Uterus (tissue), 2 donors: ENCODE results near the gene RRP9.

Experiments
- POLR2A ChIP-seq, 2 donors: fragments of 450-650 bp; IDR thresholded peaks; one replicate each; pipeline ENCODE4 v1.6.1; 2016; ENCODE audit warnings: antibody characterized with exemption in 2 of 2, mild to moderate bottlenecking in 1 of 2, moderate library complexity in 1 of 2
- TF ChIP-seq, protein P1 (sequence below), 4 experiments: fragments of 200-600 bp in 2 of 4; fragments of 450-650 bp in 2 of 4; sonication (generic) in 2 of 4; IDR thresholded peaks; one replicate each; pipeline ENCODE4 v1.5.1; 2016 to 2019; ENCODE audit warnings: antibody characterized with exemption in 4 of 4, mild to moderate bottlenecking in 2 of 4, moderate library complexity in 1 of 4

DNA sequence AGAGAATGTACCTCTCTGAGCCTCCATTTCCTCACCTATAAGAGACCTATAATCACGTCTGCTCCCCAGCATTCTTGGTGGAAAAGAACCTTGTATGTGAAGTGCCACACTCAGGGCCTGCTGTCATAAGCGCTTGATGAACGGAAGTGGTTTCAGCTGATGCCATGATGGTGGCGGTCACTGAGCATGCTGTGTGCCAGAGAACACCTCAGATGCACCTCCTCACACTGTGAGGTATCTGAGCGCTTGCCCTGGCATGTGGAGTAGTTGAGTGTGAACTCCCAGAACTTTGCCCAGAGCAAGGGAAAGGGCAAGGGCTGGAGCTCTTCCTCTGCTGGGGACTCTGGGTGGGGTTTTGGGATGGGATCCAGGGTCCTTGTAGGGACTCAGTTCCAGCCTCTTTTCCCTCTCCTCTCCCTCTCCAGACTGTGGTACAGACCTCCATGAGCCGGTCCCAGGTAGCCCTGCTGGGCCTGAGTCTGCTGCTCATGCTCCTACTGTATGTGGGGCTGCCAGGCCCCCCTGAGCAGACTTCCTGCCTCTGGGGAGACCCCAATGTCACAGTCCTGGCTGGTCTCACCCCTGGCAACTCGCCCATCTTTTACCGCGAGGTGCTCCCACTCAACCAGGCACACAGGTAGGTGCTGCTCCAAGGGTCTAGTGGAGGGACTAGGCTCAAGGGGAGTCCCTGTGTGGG lies 35.9 kb upstream of the RRP9 start:
- TF ChIP-seq POLR2A (IDR thresholded peaks at IDR 0.05), result no peak
- TF ChIP-seq, protein P1, sequence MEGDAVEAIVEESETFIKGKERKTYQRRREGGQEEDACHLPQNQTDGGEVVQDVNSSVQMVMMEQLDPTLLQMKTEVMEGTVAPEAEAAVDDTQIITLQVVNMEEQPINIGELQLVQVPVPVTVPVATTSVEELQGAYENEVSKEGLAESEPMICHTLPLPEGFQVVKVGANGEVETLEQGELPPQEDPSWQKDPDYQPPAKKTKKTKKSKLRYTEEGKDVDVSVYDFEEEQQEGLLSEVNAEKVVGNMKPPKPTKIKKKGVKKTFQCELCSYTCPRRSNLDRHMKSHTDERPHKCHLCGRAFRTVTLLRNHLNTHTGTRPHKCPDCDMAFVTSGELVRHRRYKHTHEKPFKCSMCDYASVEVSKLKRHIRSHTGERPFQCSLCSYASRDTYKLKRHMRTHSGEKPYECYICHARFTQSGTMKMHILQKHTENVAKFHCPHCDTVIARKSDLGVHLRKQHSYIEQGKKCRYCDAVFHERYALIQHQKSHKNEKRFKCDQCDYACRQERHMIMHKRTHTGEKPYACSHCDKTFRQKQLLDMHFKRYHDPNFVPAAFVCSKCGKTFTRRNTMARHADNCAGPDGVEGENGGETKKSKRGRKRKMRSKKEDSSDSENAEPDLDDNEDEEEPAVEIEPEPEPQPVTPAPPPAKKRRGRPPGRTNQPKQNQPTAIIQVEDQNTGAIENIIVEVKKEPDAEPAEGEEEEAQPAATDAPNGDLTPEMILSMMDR (IDR thresholded peaks at IDR 0.05), result no peak
